Loucy (cell line): ENCODE measurements around the gene IL17D.

Experiments
- H2AFZ ChIP-seq: fragments of 200-600 bp; sonication (generic); 2 replicates; pipeline ENCODE4 v1.6.0; 2016; ENCODE audit warnings: antibody characterized with exemption, mild to moderate bottlenecking, low read length, moderate library complexity
- H3F3A ChIP-seq: fragments of 200-600 bp; 2 replicates; pipeline ENCODE4 v1.6.0; 2016; ENCODE audit warnings: antibody characterized with exemption, low read depth, mild to moderate bottlenecking
- H3K27me3 ChIP-seq: fragments of 200-600 bp; sonication (generic); 2 replicates; pipeline ENCODE4 v1.6.1; 2014; ENCODE audit warnings: low read length, mild to moderate bottlenecking; ENCODE audit not compliant: insufficient read depth, poor library complexity, severe bottlenecking
- H3K36me3 ChIP-seq: fragments of 200-600 bp; sonication (generic); 2 replicates; pipeline ENCODE4 v1.6.1; 2016; ENCODE audit warnings: low read length; ENCODE audit not compliant: insufficient read depth
- H3K4me1 ChIP-seq: fragments of 200-600 bp; sonication (generic); 2 replicates; pipeline ENCODE4 v1.5.1; 2014; ENCODE audit warnings: low read length, mild to moderate bottlenecking; ENCODE audit not compliant: insufficient read depth, poor library complexity, severe bottlenecking
- H3K4me2 ChIP-seq: fragments of 200-600 bp; sonication (generic); 2 replicates; pipeline ENCODE4 v1.6.0; 2014; ENCODE audit warnings: antibody characterized with exemption, low read length, low read depth, mild to moderate bottlenecking; ENCODE audit not compliant: poor library complexity, severe bottlenecking
- H3K4me3 ChIP-seq: fragments of 200-600 bp; sonication (generic); 2 replicates; pipeline ENCODE4 v1.5.1; 2014; ENCODE audit warnings: low read length, mild to moderate bottlenecking, mixed read lengths; ENCODE audit not compliant: poor library complexity, severe bottlenecking
- H3K79me2 ChIP-seq: fragments of 200-600 bp; sonication (generic); 2 replicates; pipeline ENCODE4 v1.6.1; 2014; ENCODE audit warnings: low read length; ENCODE audit not compliant: insufficient read depth
- H3K9ac ChIP-seq: fragments of 200-600 bp; sonication (generic); 2 replicates; pipeline ENCODE4 v1.6.0; 2014; ENCODE audit warnings: mild to moderate bottlenecking, low read depth, low read length, moderate library complexity; ENCODE audit not compliant: poor library complexity, severe bottlenecking
- H3K9me2 ChIP-seq: fragments of 200-600 bp; sonication (generic); replicated peaks from 2 replicates; pipeline ENCODE4 v1.6.1; 2016; ENCODE audit warnings: low read depth, low read length, mixed read lengths
- H3K9me3 ChIP-seq: fragments of 200-600 bp; sonication (generic); 2 replicates; pipeline ENCODE4 v1.6.1; 2014; ENCODE audit warnings: mild to moderate bottlenecking, antibody characterized with exemption, low read length, low read depth; ENCODE audit not compliant: insufficient read depth
- H4K20me1 ChIP-seq: fragments of 200-600 bp; sonication (generic); 2 replicates; pipeline ENCODE4 v1.6.0; 2014; ENCODE audit warnings: antibody characterized with exemption, low read length, mild to moderate bottlenecking; ENCODE audit not compliant: insufficient read depth, poor library complexity, severe bottlenecking
- EZH2phosphoT487 ChIP-seq: fragments of 200-600 bp; IDR thresholded peaks from 2 replicates; pipeline ENCODE4 v1.6.1; 2018; ENCODE audit warnings: antibody characterized with exemption, mild to moderate bottlenecking, moderate library complexity, borderline replicate concordance
- TF ChIP-seq, protein P1 (sequence below): fragments of 200-600 bp; sonication (generic); conservative IDR thresholded peaks from 2 replicates; pipeline ENCODE4 v1.5.1; 2014; ENCODE audit warnings: mild to moderate bottlenecking, antibody characterized with exemption, low read length

IL17D gene

DNA sequence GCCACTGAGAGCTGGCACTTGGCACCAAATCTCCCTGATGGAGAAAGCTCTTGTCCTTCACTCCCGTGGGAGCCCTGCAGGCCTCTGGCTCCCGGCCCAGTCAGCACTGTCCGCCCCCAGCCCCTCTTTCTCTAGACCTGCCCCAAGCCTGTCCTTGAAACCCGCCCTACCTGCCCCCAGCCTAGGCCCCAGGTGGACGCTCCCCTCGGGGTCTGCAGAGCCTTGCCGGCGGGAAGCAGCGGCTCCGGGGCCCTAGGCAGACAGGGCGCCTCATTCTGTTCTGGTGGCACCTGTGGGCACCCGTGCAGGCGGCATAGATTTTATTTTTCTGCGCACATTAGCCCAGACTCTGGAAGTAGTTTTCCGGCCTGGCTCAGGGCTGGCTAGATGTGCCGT lies 17.6 kb downstream of the IL17D start:
- no peaks in the 10 kb centered on the region for H3K27me3 ChIP-seq
- no peaks in the 10 kb centered on the region for H4K20me1 ChIP-seq
- H3K36me3 ChIP-seq = no peaks in the 10 kb centered on the region
- no peaks in the 10 kb centered on the region for H3K9me3 ChIP-seq
- H3K4me3 ChIP-seq = no peak overlapping the region
- TF ChIP-seq, protein P1, sequence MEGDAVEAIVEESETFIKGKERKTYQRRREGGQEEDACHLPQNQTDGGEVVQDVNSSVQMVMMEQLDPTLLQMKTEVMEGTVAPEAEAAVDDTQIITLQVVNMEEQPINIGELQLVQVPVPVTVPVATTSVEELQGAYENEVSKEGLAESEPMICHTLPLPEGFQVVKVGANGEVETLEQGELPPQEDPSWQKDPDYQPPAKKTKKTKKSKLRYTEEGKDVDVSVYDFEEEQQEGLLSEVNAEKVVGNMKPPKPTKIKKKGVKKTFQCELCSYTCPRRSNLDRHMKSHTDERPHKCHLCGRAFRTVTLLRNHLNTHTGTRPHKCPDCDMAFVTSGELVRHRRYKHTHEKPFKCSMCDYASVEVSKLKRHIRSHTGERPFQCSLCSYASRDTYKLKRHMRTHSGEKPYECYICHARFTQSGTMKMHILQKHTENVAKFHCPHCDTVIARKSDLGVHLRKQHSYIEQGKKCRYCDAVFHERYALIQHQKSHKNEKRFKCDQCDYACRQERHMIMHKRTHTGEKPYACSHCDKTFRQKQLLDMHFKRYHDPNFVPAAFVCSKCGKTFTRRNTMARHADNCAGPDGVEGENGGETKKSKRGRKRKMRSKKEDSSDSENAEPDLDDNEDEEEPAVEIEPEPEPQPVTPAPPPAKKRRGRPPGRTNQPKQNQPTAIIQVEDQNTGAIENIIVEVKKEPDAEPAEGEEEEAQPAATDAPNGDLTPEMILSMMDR = no peak
- no peak for TF ChIP-seq EZH2phosphoT487
- no peaks in the 10 kb centered on the region for H3K79me2 ChIP-seq
- no peak overlapping the region for H3K9ac ChIP-seq
- no peaks in the 10 kb centered on the region for H3K9me2 ChIP-seq
- H3K4me1 ChIP-seq = no peaks in the 10 kb centered on the region
- H3K4me2 ChIP-seq = no peak overlapping the region
- no peak overlapping the region for H2AFZ ChIP-seq
- H3F3A ChIP-seq = no peaks in the 10 kb centered on the region

DNA sequence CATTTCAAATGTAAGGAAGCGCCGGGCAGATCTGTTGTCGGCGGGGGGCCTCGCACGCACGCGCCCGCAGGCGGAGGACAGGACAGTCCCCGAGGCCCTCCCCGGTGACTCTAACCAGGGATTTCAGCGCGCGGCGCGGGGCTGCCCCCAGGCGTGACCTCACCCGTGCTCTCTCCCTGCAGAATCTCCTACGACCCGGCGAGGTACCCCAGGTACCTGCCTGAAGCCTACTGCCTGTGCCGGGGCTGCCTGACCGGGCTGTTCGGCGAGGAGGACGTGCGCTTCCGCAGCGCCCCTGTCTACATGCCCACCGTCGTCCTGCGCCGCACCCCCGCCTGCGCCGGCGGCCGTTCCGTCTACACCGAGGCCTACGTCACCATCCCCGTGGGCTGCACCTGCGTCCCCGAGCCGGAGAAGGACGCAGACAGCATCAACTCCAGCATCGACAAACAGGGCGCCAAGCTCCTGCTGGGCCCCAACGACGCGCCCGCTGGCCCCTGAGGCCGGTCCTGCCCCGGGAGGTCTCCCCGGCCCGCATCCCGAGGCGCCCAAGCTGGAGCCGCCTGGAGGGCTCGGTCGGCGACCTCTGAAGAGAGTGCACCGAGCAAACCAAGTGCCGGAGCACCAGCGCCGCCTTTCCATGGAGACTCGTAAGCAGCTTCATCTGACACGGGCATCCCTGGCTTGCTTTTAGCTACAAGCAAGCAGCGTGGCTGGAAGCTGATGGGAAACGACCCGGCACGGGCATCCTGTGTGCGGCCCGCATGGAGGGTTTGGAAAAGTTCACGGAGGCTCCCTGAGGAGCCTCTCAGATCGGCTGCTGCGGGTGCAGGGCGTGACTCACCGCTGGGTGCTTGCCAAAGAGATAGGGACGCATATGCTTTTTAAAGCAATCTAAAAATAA lies 18.2 kb downstream of the IL17D start:
- Histone ChIP-seq H3K9me3 (no peaks in the 10 kb centered on the region), H2AFZ (no peak overlapping the region), H3K9ac (no peak overlapping the region), H3K4me2 (no peak overlapping the region), H3K9me2 (no peaks in the 10 kb centered on the region), H3F3A (no peaks in the 10 kb centered on the region), H3K36me3 (no peaks in the 10 kb centered on the region), H3K4me3 (no peak overlapping the region), H3K4me1 (no peaks in the 10 kb centered on the region), H3K79me2 (no peaks in the 10 kb centered on the region), H3K27me3 (no peaks in the 10 kb centered on the region), H4K20me1 (no peaks in the 10 kb centered on the region)
- no peak for TF ChIP-seq EZH2phosphoT487
- TF ChIP-seq, protein P1 = no peak

DNA sequence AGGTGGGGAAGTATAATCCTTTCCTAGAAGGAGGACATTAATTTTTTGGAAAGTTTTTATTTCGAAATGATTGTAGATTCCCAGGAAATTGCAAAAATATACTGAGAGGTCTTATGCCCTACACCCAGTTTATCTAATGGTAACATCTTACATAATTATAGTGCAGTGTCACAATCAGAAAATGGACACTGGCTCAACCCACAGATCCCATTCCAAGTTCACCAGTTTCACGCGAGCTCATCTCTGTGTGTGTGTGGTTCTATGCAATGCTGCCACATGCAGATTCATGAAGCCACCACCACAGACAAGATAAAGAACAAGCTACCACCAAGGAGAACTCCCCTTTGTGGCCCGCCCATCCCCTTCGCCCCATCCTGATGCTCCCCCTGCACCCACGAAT lies 24.4 kb downstream of the IL17D start:
- Histone ChIP-seq H3K79me2 (no peaks in the 10 kb centered on the region), H4K20me1 (no peaks in the 10 kb centered on the region), H3K9ac (no peak overlapping the region), H3K9me2 (no peaks in the 10 kb centered on the region), H3K4me2 (no peak overlapping the region), H3K9me3 (no peaks in the 10 kb centered on the region), H2AFZ (no peak overlapping the region), H3F3A (no peaks in the 10 kb centered on the region), H3K27me3 (no peaks in the 10 kb centered on the region), H3K4me3 (no peak overlapping the region), H3K4me1 (no peaks in the 10 kb centered on the region), H3K36me3 (no peaks in the 10 kb centered on the region)
- TF ChIP-seq, protein P1 = no peak
- TF ChIP-seq EZH2phosphoT487 = no peak
